Frontal cortex (tissue), 4 donors: ENCODE measurements around the gene CLMP. TPM values are rescaled to one million over a fixed set of nuclear protein-coding genes. Genes with fewer than 3 reads are reported as not detected.
"Not testable (repeated sequence)": the region's sequence is repeated elsewhere in the genome, so short reads cannot be mapped to it uniquely, and the experiment has no call there.

Experiments
- DNase-seq, 2 donors: peaks; one replicate each; pipeline ENCODE4 v3.0.0; 2012; ENCODE audit warnings: low spot score in 2 of 2
- FAIRE-seq: peaks from 2 replicates; lab custom pipeline; 2012; peaks lifted over from hg19 to GRCh38; lab: Jason Lieb, UNC
- total RNA-seq: library from RNA; depleted of rRNA; stranded (reverse); fragments of >200 nt; gene quantifications from one replicate; pipeline ENCODE4 v1.2.3, GENCODE V29; 2014
- donor health status: control.
- donor health status: control.
- donor health status: control.

The CLMP gene
- total RNA-seq, 1 donor from 2014 or later: 50.5 TPM

DNA sequence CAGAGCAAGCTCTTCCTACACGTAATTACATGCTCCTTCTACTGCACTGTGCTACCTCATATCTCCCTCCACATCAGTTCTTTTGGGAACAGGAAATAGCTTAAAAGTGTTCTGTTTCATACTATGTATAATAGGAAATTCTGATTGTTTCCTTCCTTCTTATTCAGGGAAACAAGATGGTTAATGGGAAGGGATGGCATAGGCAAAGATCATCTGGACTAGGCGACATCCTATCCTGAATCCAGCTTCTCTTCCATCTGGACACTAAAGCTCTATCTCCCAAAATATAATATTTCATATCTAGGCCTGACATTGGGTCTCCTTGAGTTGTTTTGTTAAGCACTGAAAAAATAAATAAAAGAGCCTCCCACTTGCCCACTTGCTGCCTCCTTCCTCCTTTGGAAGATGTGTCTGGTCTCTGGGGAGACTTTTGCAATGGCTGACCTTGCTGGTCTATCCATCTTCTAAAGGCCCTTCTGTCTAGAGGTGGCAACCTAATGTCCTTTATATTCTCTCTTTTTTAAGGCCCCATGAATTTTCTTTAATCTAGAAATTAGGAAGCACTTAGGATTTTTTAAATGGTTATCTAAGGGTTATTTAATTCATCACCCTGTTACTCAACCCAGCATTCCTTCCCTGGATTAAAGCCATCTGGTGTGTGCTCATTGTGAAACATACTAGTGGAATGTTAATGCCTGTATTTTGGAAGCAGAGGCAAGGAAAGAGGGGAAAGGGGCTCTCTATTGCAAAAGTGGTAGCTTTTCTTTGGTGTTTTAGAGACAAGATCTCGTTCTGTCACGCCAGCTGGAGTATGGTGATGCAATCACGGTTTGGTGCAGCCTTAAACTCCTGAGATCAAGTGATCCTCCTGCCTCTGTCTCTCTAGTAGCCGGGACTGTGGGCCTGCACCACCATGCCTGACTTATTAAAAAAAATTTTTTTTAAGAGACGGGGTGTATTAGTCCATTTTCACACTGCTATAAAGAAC, 20.6 kb downstream of the CLMP start:
- DNase-seq (no peak), FAIRE-seq (no peak)

- no peak for FAIRE-seq
- no peak for DNase-seq
These were observed 21.2 kb downstream of the CLMP start for GRCh38 chr11:123173856-123174186.

DNA sequence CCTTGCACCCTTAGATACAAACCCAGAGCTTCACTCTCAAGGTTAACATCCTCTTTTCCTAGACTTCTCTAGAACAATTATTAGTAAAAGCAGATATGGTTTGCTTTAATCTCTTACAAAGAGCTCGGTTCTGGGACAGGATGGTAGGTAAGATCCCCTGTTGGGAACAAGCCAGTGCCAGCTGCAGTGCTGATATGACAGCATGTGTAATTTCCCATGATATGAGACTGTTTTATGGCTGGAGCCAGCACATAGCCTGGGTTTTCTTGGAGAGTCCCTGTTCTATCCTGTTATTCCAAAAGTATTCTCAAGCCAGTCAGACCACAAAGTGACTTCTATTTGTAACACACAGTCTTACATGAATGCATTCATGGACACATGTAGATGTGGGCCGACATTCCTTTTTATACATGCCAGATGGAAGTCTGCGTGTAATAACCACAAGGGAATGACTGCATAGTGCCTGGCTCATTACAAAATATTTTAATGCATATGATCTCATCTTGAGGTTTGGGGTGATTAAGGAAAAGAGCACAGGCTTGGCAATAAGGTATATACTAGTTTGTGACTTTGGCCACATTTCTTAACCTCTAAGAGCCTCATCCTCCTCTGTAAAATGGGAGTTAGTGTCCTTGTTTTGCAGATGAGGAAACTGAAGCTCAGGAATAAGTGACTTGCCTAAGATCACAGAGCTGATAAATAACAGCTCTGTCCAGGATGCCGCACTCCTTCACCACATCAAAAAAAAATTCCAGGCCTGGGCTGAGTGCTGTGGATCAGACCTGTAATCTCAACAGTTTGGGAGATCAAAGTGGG, 21.8 kb downstream of the CLMP start:
- no peak for FAIRE-seq
- no peak for DNase-seq

DNA sequence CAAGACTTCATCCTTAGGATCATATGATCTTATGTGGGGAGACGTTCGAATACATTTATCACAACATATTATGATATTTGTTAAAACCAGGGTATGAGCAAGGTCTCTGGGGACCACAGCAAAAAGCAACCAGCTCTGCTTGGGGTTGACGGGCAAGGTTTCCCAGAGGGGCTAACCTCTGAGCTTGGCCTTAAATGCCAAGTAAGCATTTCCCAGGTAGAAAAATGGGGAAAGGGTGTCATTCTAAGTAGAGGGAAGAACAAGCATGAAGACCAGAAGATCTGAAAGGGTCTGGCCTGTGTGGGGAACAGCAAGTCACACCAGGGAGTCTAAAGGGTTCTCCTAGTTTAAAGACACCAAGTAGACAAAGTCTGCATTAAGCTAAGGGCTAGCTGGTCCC, 24.1 kb downstream of the CLMP start:
- DNase-seq (no peak), FAIRE-seq (no peak)

GRCh38 chr11:123169821-123170220, 25.2 kb downstream of the CLMP start:
- DNase-seq (no peak), FAIRE-seq (no peak)

DNA sequence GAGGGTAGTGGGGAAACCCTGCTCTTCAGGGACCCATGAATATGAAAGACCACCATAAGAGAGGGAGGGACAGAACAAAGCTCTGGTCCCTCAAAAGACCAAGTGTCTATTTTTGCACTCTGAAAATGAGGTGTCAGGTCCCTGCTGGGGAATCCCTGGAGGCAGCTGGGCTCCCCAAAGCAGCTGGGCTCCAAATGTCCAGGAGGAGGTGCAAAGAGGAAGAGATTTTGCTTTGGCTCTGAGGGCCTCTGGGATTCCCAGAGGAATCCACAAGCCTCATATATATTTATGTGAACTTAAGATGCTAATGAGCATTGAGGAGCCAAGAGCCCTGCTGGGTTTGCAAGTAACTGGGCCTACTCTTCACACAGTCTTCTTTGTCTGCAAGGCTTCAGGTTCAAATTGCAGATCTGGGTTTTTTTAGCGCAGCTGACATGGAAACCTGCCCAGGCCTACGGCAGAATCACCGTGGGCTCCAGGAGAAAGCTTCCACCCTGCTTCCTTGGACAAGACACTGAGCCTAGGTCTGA, 26.0 kb downstream of the CLMP start:
- FAIRE-seq: no peak
- DNase-seq: no peak

DNA sequence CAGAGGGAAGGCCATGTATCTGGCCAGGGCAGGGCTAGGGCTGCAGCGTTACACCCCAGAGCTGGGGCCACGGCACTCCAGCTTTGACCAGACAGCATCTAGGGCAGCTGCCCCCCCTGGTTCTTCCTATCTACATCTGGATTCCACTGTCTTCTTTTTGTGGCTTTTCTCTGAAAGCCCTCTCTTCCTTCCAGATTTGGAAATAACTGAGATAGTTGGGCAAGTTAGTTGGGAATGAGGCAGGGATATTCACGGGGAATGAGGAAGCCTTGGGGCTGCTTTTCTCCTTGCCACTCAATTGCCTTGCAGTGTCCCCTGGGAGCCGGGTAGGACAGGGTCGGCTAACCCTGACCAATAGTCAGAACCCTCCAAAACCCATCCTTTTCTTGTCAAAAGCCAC, 26.8 kb downstream of the CLMP start:
- DNase-seq: no peak
- no peak for FAIRE-seq

DNA sequence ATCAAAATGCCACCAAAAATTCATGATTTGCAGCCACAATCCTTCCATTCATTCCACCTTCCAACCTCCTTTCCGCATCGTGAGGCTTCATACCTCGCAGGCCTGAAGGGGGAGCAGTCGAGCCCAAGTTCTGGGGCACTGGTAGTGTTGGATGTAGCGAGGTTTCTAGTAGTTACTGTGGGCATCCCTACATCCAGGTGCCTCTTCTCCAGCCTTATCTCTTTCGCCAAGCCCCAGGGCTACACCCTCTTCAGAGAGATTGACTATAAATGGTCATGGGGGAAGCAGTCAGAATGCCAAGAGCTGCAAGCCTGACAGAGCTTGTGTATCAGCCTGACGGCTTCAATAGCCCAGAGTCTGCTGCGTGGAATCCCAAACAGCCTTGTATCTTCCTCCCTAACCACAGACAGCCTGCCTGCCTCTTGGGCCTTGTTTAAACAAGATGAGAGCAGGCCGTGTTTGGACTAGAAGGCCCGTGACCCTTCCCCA, 28.9 kb downstream of the CLMP start:
- FAIRE-seq: no peak
- DNase-seq: no peak

- FAIRE-seq (no peak), DNase-seq (no peak)
These were observed 30.2 kb downstream of the CLMP start for GRCh38 chr11:123164732-123165450.

DNA sequence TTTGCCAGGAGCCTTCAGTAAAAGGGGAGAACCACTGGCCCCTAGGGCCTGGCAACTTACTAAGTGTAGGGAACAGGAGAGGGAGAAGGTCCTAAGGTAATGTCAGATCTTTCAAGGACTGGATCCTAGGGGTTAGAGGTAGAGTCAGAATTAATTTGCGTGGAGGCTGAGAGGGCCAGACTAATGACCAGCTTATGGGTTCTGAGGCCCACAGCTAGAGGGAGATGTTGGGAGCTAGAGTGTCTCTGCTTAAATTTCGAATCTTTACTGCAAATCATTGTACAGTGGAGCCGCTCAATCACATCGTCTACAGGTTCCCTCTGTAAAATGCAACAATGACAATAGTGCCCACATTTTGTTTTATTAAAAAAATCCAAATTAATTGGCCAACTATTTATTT, 31.4 kb downstream of the CLMP start:
- no peak for DNase-seq
- FAIRE-seq: no peak

GRCh38 chr11:123161376-123162030, 33.5 kb downstream of the CLMP start:
- DNase-seq (no peak), FAIRE-seq (no peak)

GRCh38 chr11:123159183-123159857, 35.7 kb downstream of the CLMP start:
- FAIRE-seq (no peak), DNase-seq (no peak)

DNA sequence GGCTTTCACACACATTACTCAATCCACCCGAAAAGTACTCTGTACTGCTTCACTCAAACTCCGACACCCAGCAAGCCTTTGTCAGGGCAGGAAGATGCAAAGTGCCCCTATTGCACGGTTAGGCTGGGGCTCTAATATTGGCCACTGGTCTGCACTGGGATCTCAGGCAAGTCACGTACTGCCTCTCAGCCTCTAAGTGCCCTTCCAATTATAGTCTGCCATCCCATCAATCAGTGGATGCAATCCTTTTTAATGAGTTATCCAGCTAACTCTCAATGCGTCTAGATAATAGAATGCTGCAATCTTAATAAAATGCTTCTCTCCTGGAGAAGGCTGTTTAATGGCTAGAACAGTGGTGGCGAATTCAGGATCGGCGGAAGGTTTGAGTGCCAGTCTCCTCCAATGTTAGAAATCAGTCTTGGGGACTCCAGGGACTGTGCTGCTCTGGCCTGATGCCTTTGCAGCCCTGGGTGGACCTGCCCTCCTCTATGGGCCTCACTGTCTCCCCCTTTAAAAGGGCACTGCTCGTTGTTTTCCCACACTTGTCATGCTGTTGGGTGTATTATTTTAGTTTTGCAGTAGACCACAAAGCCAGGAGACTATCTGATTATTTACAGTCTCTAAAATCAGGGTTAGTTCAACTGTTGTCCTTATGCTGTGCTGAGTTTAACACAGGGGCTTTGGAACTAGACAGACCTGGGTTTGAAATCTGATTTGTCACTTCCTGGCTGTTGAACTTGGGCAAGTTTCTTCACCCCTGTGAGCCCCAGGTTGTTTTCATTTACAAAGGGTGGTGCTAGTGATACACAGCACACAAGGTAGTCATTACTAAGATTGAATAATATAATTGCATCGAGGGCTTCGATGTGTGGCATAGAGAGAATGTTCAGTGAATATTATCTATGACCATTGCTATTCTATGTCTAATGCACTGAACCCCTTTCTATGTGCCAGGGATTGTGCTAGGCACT, 36.7 kb downstream of the CLMP start:
- DNase-seq (no peak), FAIRE-seq (no peak)

DNA sequence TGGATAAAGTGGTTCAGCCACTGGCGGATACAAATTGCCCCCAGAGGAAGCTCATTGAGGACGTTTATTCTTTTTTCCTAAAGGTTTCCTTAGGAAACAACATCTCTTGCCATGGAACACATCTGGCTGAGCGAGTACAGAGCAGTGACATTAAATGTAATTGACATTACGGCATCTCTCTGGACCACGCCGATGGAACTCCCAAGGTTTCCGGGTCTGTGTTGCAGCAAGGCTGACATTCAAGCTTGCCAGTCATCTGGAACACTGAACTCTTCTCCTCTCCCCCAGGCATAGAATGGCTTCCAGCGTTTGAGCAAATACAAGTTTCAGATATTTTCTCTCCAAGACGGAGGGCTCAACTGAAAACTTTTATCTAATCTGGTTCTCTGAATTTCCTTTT, 42.1 kb downstream of the CLMP start:
- FAIRE-seq (no peak), DNase-seq (no peak)

GRCh38 chr11:123152346-123152745, 42.7 kb downstream of the CLMP start:
- not testable (repeated sequence) for FAIRE-seq, DNase-seq

DNA sequence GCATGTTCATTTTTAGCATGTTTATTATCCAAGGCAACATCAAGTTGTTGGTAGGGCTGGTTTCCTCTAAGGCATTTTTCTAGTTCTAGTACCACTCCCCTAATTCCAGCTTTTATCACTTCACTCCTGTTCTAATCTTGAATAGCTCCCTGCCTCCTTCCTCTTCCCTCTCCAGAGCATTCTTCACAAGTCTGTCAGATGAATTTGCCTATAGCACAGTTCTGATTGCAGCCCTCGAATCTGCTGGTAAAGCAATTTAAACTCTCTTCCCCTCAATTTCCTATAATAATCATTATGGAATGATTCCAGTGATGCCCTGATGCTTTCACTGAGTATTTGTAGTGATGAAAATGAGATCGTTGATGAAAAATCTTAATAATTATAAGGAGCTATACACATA, 43.3 kb downstream of the CLMP start:
- FAIRE-seq (no peak), DNase-seq (no peak)

DNA sequence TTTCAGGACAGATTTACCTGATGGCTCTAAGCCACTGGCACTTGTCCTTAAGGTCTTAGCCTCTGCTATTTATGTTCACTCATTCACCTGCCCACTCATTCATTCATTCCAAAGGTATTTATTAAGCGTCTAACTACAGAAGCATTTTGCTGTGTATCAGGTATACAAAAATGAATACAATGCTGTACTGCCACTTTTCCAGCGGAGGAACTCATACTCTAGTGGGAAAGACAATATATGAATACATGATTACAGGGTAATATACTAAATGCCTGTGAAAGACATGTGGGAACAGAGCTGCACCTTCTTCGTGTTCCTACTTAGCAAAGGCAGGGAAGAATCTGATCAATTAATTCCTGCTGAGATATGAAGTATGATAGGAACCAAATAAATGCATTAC, 43.7 kb downstream of the CLMP start:
- DNase-seq (no peak), FAIRE-seq (no peak)

GRCh38 chr11:123150882-123151281, 44.2 kb downstream of the CLMP start:
- no peak for DNase-seq
- FAIRE-seq: no peak
